Breast epithelium (tissue), 4 donors: ENCODE results near the gene SRCAP. TPM values are rescaled to one million over a fixed set of nuclear protein-coding genes. Genes with fewer than 3 reads are reported as not detected.

ENCODE experiments used
- DNase-seq, 2 donors: peaks; one replicate each; pipeline ENCODE4 v3.0.0-alpha.2; 2019; ENCODE audit warnings: low spot score in 2 of 2
- H3K27ac ChIP-seq, 2 donors: fragments of 200-600 bp; sonication (generic) in 1 of 2; one replicate each; pipeline ENCODE4 v1.5.1; 2016 to 2019; ENCODE audit warnings: mild to moderate bottlenecking in 1 of 2
- H3K27me3 ChIP-seq, 2 donors: fragments of 200-600 bp; sonication (generic) in 1 of 2; one replicate each; pipeline versions ENCODE4 v1.5.1 to v1.6.0; 2017 to 2019; ENCODE audit warnings: control low read depth in 1 of 2, mild to moderate bottlenecking in 1 of 2
- H3K36me3 ChIP-seq: fragments of 200-600 bp; one replicate; pipeline ENCODE4 v1.5.1; 2019
- H3K4me1 ChIP-seq, 2 donors: fragments of 200-600 bp; sonication (generic); one replicate each; pipeline ENCODE4 v1.5.1; 2016 to 2019; ENCODE audit warnings: control low read depth in 1 of 2
- H3K4me3 ChIP-seq, 3 donors: fragments of 200-600 bp; sonication (generic); 1 replicate in 2 of 3; 2 replicates in 1 of 3; pipeline ENCODE4 v1.5.1; 2016 to 2019; ENCODE audit warnings: mild to moderate bottlenecking in 3 of 3, moderate library complexity in 2 of 3
- H3K9me3 ChIP-seq, 2 donors: fragments of 200-600 bp; sonication (generic) in 1 of 2; one replicate each; pipeline ENCODE4 v1.5.1; 2016 to 2019; ENCODE audit warnings: control low read depth in 1 of 2
- CTCF ChIP-seq, 3 donors: fragments of 450-650 bp; IDR thresholded peaks; one replicate each; pipeline ENCODE4 v1.5.1; 2016 to 2017; ENCODE audit warnings: antibody characterized with exemption in 3 of 3, mild to moderate bottlenecking in 3 of 3, moderate library complexity in 3 of 3
- POLR2A ChIP-seq: fragments of 450-650 bp; IDR thresholded peaks from one replicate; pipeline ENCODE4 v1.6.1; 2016; ENCODE audit warnings: antibody characterized with exemption, mild to moderate bottlenecking, moderate library complexity
- POLR2AphosphoS5 ChIP-seq, 3 donors: sonication (generic); formaldehyde crosslinking; IDR thresholded peaks; one replicate each; pipeline ENCODE4 v1.6.1; 2017; ENCODE audit warnings: antibody characterized with exemption in 3 of 3
- intact Hi-C: fragments of 100-400 bp; cut with DNase I; formaldehyde crosslinking; loops from one replicate; pipeline ENCODE4 v1.15.1; 2023; ENCODE audit warnings: low total_unique reads
- total RNA-seq, 3 donors: library from RNA; depleted of rRNA; stranded (reverse); fragments of >200 nt; gene quantifications; one replicate each; pipeline ENCODE4 v1.1.0, GENCODE V29; 2016

Gene SRCAP
- total RNA-seq, 3 donors from 2014 or later, result 19.0 to 24.9 (median 20.8) TPM

- peaks cover under 1% of the 10 kb centered on the region for H3K36me3 ChIP-seq
- H3K27ac ChIP-seq, result no peak overlapping the region
- H3K27me3 ChIP-seq, result no peaks in the 10 kb centered on the region
- TF ChIP-seq POLR2AphosphoS5 (IDR thresholded peaks at IDR 0.05) (no peak), POLR2A (no peak), CTCF (IDR thresholded peaks at IDR 0.05) (no peak)
- intact Hi-C loops, result no loop called here
- no peaks in the 10 kb centered on the region for H3K9me3 ChIP-seq
- no peak overlapping the region for H3K4me3 ChIP-seq
- no peak for DNase-seq
- peaks cover 0 to 5% of the 10 kb centered on the region in 2 donors for H3K4me1 ChIP-seq
Measured at GRCh38 chr16:30728321-30728720, 29.4 kb downstream of the SRCAP start.

GRCh38 chr16:30728899-30729672 is 30.1 kb downstream of the SRCAP start:
- no peak for DNase-seq
- intact Hi-C loops, result no loop called here

GRCh38 chr16:30731411-30731810 is 32.4 kb downstream of the SRCAP start:
- Histone ChIP-seq H3K4me3 (no peak overlapping the region), H3K36me3 (peaks cover 6% of the 10 kb centered on the region), H3K27ac (no peak overlapping the region), H3K9me3 (no peaks in the 10 kb centered on the region), H3K27me3 (no peaks in the 10 kb centered on the region), H3K4me1 (peaks cover 0 to 5% of the 10 kb centered on the region in 2 donors)
- intact Hi-C loops, result no loop called here
- TF ChIP-seq POLR2AphosphoS5 (IDR thresholded peaks at IDR 0.05), result no peak
- no peak for TF ChIP-seq CTCF (IDR thresholded peaks at IDR 0.05)
- TF ChIP-seq POLR2A, result no peak
- DNase-seq, result no peak

More at GRCh38 chr16:30728899-30729672, 30.1 kb downstream of the SRCAP start:
- H3K4me1 ChIP-seq, result peaks cover 0 to 5% of the 10 kb centered on the region in 2 donors
- TF ChIP-seq POLR2A, result no peak
- no peak for TF ChIP-seq CTCF (IDR thresholded peaks at IDR 0.05)
- no peak for TF ChIP-seq POLR2AphosphoS5 (IDR thresholded peaks at IDR 0.05)
- peaks cover 6% of the 10 kb centered on the region for H3K36me3 ChIP-seq
- H3K9me3 ChIP-seq, result no peaks in the 10 kb centered on the region
- no peaks in the 10 kb centered on the region for H3K27me3 ChIP-seq
- H3K27ac ChIP-seq, result peak overlapping the region in 1 of 2 donors; percentile 4
- H3K4me3 ChIP-seq, result no peak overlapping the region

- TF ChIP-seq CTCF (IDR thresholded peaks at IDR 0.05) (no peak), POLR2A (no peak), POLR2AphosphoS5 (IDR thresholded peaks at IDR 0.05) (no peak)
Measured at GRCh38 chr16:30736995-30737793, 38.2 kb downstream of the SRCAP start.

More at GRCh38 chr16:30736995-30737793, 38.2 kb downstream of the SRCAP start:
- no peak for DNase-seq
- no peaks in the 10 kb centered on the region for H3K9me3 ChIP-seq
- no peak overlapping the region for H3K4me3 ChIP-seq
- H3K27me3 ChIP-seq, result no peaks in the 10 kb centered on the region
- intact Hi-C loops, result no loop called here
- no peak overlapping the region for H3K27ac ChIP-seq
- H3K4me1 ChIP-seq, result peaks cover 7 to 20% of the 10 kb centered on the region in 2 donors
- peaks cover 21% of the 10 kb centered on the region for H3K36me3 ChIP-seq
